Measurements from ENCODE around the gene PDCD1.
"Not testable (repeated sequence)": the region's sequence is repeated elsewhere in the genome, so short reads cannot be mapped to it uniquely, and the experiment has no call there.

Gene PDCD1

GRCh38 chr2:241823531-241824437 is 34.9 kb downstream of the PDCD1 start:
- FAIRE-seq, result not testable (repeated sequence)

- FAIRE-seq, result no peak
These were observed 36.5 kb downstream of the PDCD1 start for GRCh38 chr2:241822264-241822623.

- FAIRE-seq, result no peak
These were observed 37.0 kb downstream of the PDCD1 start for GRCh38 chr2:241821460-241822263.

- no peak for FAIRE-seq
These were observed 37.9 kb downstream of the PDCD1 start for GRCh38 chr2:241820625-241821384.

GRCh38 chr2:241819947-241820624 is 38.6 kb downstream of the PDCD1 start:
- not testable (repeated sequence) for FAIRE-seq

- FAIRE-seq, result no peak
These were observed 39.8 kb downstream of the PDCD1 start for GRCh38 chr2:241818943-241819270.

GRCh38 chr2:241818229-241818942 is 40.3 kb downstream of the PDCD1 start:
- no peak for FAIRE-seq

- FAIRE-seq, result not testable (repeated sequence)
These were observed 40.9 kb downstream of the PDCD1 start for GRCh38 chr2:241817821-241818215.

- FAIRE-seq, result no peak
These were observed 41.4 kb downstream of the PDCD1 start for GRCh38 chr2:241817126-241817820.

GRCh38 chr2:241816431-241817121 is 42.1 kb downstream of the PDCD1 start:
- FAIRE-seq, result no peak

- no peak for FAIRE-seq
These were observed 42.9 kb downstream of the PDCD1 start for GRCh38 chr2:241815477-241816430.

GRCh38 chr2:241814643-241815476 is 43.8 kb downstream of the PDCD1 start:
- FAIRE-seq, result no peak

GRCh38 chr2:241814393-241814642 is 44.4 kb downstream of the PDCD1 start:
- FAIRE-seq, result no peak

- no peak for FAIRE-seq
These were observed 44.9 kb downstream of the PDCD1 start for GRCh38 chr2:241813644-241814392.

GRCh38 chr2:241812730-241813643 is 45.7 kb downstream of the PDCD1 start:
- no peak for FAIRE-seq

GRCh38 chr2:241811952-241812729 is 46.6 kb downstream of the PDCD1 start:
- no peak for FAIRE-seq
